Dermis blood vessel endothelial cell (primary cell): ENCODE results near the gene COBLL1. TPM values are rescaled to one million over a fixed set of nuclear protein-coding genes. Genes with fewer than 3 reads are reported as not detected.
"Not testable (repeated sequence)": the region's sequence is repeated elsewhere in the genome, so short reads cannot be mapped to it uniquely, and the experiment has no call there.

ENCODE experiments used
- DNase-seq: peaks from one replicate; pipeline ENCODE4 v3.0.0; 2010
- total RNA-seq: library from RNA; depleted of rRNA; stranded (reverse); fragments of >200 nt; gene quantifications from 2 replicates; pipeline ENCODE4 v1.2.3, GENCODE V29; 2014

Gene COBLL1, protein sequence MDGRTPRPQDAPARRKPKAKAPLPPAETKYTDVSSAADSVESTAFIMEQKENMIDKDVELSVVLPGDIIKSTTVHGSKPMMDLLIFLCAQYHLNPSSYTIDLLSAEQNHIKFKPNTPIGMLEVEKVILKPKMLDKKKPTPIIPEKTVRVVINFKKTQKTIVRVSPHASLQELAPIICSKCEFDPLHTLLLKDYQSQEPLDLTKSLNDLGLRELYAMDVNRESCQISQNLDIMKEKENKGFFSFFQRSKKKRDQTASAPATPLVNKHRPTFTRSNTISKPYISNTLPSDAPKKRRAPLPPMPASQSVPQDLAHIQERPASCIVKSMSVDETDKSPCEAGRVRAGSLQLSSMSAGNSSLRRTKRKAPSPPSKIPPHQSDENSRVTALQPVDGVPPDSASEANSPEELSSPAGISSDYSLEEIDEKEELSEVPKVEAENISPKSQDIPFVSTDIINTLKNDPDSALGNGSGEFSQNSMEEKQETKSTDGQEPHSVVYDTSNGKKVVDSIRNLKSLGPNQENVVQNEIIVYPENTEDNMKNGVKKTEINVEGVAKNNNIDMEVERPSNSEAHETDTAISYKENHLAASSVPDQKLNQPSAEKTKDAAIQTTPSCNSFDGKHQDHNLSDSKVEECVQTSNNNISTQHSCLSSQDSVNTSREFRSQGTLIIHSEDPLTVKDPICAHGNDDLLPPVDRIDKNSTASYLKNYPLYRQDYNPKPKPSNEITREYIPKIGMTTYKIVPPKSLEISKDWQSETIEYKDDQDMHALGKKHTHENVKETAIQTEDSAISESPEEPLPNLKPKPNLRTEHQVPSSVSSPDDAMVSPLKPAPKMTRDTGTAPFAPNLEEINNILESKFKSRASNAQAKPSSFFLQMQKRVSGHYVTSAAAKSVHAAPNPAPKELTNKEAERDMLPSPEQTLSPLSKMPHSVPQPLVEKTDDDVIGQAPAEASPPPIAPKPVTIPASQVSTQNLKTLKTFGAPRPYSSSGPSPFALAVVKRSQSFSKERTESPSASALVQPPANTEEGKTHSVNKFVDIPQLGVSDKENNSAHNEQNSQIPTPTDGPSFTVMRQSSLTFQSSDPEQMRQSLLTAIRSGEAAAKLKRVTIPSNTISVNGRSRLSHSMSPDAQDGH
- 4.6 and 7.8 TPM in 2 replicates for total RNA-seq

DNA sequence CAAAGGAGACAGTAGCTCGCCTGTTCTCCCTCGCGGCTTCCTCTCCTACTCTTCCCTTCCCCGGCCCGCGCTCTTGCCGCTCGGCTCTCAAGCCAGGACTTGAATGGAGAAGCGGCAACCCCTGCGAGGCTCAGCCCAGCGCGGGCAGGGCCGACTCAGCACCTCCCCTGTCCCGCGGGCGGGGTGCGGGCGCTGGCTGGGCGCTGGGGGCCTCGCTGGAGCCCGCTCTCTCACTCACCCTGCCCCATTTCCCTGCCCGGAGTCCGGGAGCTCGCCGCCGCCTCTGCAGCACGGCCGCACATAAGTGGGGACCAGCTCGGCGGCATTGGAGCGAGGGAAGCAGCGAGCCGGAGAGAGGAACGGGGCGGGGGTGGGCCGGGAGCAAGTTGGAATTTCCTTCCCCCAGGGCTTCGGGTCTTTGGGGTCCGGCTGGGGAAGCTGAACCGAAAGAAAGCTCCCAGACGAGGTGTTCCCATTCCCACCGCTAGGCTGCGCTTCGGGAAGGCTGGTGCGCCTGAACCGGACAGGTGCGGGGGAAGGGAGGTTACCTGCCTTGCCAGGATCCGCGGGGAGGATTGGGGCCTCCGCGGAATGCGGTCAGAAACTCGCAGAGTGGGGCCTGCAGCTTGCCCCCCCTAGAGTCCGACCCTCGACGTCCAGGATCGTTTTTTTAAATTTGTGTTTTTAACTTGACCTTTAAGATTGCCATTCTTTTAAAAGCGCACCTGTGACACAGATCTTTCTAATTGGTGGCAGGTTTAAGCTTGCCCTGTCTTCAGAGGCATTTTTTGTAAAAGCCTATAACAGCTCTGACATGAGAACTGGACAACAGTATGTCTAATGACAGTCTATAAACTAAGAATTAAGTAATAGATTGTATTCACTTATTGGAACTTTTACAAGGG is at the start of gene COBLL1:
COBLL1 (minus strand) TSS at position 105 of the 905 bp plus-strand sequence. CDS start 627 bp downstream, outside the sequence.
- DNase-seq, result peak; percentile 86

DNA sequence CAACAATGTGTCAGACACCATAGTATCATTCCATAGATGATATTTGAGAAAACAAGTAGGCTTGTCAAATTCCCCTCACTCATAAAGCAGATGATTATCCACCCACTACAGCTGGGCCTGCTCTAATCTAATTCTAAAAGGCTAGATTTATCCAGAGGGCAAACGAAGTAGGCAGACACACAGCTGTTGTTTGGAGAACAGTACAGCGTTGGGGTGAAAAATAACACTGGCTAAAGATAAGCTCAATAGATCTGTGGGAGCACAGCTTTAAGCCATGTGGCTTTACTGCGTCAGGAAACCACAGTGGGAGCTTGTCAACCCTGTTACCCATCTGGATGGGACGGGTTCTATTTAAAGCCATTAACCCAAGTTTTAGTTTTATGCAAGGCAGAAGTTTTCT is 48.9 kb upstream of the COBLL1 start:
- DNase-seq, result no peak

DNA sequence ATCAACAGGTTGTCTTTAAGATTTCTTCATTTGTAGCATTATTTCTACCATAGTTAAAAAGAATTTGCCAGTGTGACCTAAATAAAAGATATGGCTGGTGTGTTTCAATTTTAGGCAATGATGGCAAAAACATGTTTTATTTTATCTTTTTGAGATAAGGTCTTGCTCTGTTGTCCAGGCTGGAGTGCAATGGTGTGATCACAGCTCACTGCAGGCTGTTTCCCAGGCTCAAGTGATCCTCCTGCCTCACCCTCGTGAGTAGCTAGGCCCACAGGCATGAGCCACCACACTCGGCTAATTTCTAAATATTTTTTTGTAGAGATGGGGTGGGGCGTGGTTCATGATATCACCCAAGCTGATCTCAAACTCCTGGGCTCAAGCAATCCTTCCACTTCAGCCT is 47.0 kb upstream of the COBLL1 start:
- no peak for DNase-seq

DNA sequence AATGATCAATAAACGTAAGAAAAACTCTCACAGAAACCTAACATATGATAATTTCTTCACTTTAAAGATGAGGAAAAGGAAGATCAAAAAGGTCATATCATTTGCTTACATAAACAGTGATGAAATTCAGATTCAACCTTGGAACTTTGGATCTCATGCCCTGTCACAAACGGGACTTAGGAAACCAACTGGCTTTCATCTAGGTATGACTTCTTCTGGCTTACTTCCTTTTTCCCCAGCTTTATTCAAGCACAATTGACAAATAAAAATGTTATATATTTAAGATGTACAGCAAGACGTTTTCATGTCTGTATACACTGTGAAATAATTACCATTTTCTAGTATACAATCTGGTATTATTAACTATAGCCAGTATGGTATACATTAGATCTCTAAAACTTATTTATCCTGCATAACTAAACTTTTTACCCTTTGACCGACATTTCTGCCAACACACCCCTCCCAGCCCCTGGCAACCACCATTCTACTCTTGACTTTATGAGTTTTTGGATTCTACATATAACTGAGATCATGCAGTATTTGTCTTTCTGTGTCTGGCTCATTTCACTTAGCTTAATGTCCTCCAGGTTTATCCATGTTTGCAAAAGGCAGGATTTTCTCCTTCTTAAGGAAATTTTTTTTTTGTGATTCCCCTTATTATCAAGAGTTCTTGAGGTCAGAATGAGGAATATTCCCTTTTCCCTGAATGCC is 46.0 kb upstream of the COBLL1 start:
- no peak for DNase-seq

DNA sequence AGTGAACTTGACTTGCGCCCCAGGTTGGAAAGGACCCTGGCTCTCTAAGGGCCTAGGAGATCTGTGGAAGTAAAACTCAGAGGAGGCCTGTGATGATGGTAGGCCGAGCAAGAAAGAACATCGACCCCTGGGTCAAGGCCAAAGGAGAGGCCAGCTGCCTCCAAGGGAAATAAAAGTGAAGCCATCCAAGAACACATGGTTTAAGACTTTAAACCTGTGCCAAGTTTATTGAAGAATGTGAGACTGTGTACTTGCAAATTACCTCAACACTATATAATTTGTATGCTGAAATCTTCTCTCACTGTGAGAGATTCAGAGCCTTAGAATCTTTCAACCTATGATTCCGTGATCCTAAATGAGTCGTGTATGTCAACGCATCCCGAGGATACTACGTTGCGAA is 40.7 kb upstream of the COBLL1 start:
- DNase-seq, result no peak

DNA sequence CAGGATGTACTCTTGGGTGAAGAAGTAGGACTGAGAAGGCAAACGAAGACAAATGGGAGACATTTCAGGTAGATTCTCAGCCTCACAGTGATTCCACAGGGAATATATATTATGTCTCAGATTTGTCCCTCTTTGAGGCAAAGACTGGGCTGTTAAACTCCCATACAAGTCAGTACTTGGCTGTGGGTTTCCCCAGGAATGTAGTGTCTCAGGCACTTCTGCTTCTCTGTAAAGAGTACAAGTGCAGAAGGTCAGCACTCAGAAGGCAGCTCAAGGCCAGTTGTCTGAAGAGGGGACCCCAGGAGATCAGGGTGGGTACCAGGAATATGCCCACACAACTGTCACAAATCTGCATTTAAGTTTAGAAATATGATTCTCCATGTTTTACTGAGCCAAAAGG is 39.9 kb upstream of the COBLL1 start:
- DNase-seq, result no peak

DNA sequence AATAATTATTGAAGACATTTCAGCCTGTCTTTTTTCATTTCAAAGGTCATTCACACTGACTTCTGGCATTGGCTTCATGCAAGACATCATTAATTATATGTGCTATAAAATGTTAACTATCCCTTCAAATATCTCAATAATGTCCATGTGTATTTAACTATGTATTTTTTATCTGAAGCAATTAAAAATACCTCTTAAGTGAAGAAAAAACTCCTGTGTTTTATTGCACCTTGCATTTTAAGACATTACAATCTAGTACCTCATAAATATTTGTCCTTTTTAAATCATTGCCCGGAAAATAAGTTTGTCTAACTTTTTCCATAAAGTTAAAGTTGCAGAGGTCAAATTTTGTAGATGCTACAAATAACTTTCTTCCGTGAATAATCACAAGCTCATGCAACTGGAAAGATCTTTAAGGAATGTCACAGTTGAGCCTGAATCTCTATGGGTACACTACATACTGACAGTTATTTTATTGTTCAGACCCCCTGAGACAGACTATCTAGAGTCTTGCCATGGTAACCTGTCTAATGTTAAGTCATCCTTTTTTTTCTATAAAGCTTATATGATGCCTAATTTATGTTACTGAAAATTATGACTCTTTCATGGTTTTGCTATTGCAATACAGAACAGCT is 38.4 kb upstream of the COBLL1 start:
- no peak for DNase-seq

DNA sequence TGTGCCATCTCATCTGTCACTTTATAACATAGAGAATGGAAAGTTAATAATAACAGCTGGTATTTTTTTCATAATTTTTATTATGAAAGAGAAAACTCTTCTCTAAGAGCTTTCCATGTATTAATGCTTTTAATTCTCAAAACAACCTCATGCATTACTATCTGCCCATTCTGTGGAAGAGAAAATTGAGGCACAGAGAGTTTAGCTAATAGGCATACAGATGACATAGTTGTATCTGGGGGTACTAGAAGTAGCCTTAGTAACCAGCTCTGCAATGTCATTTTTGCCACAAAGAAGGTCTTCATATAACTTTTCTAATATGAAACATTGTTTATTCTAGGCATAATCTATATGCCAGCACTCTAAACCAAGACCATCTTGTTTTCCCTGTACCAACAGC is 36.3 kb upstream of the COBLL1 start:
- DNase-seq, result no peak

DNA sequence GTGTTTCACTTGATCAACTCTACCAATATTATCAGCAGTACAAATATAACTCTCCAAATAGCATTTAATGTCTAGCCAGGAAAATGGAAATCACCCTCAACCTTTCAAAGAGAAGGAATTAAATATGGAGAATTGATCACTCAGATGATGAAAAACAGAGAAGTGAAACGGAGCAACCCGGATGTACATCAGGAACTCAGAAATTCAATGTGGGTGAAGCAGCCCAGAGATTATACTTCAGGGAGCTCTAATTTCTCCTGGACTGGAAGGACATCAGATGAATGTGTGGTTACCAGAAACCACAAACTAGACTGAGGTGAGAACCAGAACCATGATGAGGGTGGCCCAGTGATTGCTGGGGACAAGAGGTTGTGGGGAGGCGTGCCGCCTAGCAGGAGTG is 35.5 kb upstream of the COBLL1 start:
- no peak for DNase-seq

DNA sequence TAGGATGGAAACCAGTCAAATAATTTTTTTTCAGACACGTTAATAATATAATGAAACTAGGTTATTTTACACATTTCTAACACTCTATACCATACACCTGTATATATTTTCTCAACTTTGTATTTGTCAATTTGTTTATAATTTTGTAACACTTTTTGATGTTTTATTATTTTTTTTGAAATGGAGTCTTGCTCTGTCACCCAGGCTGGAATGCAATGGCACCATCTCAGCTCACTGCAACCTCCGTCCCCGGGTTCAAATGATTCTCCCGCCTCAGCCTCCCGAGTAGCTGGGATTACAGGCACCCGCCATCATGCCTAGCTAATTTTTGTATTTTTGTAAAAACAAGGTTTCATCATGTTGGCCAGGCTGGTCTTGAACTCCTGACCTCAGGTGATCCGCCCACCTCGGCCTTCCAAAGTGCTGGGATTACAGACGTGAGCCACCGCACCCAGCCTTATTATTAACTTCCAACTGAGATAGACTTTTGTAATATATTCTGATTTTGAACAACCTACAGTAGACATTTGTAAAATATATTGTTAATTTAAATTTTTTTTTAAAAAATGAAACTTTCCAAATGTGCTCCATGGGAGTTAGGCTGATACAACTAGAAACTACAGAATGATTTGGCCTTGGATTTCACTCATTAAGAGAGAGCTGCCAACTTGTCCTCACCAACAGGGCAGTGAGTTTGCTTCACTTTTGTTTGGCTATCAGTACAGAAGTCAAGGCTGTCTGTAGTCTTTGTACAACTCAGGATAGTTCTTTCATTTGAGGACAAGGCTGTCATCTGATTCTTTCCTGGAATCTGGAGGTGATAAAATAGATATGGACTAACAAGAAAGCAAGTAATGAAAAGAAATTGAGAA is 33.9 kb upstream of the COBLL1 start:
- no peak for DNase-seq

DNA sequence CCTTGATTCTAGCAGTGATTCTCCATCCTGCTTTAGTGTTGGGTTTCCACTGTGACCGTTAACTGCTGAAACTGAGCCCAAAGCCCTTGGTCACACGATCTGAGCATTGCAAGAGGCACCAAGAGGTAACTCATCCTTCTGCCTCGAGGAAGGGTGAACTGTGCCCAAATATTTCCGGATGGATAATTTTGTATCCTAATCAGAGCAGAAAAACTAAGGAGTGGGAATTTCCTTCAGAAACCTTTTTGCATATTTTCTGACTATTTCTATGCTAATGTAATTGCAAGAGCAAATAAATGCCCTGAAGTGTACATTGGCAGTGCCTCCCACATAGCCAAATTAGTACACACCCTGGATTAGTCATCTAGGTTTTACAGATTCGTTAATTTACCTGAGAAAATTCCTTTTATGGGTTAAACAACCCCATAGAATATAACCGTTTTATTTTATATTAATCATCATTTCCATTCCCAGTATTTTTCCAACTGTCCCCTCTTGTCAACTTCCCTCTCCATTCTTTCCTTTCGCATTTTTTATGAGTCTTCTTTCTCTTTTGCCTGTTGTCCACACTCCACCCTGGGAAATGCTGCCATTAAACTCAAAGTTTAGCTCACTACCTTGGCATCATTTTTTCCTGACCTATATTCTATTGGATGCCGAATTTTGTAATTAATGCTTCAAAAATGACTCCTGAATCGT is 31.7 kb upstream of the COBLL1 start:
- no peak for DNase-seq

DNA sequence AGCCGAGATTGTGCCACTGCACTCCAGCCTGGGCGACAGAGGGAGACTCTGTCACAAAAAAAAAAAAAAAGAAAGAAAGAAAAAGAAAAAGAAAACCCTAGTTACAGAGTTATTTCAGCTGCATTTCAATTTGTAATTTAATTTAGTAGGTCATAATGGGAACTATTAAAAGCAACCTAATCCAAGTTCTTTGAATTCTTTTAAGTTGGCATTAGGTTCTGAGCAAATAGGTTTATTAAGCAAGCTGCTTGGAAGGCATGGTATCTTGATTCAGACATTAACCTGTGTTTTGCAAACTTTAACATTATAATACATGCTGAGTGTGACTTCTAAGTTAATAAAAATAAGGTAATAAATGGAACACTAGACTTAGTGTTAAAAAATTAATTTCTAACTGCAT is 29.8 kb upstream of the COBLL1 start:
- no peak for DNase-seq

DNA sequence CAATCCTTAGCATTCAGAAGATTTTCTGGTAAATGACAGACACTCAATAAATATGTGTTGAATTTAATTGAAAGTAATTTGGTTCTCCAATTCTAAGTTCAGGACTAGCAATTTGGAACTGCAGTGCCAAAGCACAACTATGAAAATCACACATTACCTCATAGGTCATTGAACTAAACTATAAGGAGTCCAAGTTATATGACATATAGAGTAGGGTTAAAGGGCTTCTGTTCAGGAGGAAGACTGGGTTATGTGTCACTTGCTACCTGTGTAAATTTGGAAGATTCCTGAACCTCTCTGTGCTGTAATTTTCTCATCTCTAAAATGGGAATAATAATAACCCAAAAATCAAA is 27.8 kb upstream of the COBLL1 start:
- no peak for DNase-seq

DNA sequence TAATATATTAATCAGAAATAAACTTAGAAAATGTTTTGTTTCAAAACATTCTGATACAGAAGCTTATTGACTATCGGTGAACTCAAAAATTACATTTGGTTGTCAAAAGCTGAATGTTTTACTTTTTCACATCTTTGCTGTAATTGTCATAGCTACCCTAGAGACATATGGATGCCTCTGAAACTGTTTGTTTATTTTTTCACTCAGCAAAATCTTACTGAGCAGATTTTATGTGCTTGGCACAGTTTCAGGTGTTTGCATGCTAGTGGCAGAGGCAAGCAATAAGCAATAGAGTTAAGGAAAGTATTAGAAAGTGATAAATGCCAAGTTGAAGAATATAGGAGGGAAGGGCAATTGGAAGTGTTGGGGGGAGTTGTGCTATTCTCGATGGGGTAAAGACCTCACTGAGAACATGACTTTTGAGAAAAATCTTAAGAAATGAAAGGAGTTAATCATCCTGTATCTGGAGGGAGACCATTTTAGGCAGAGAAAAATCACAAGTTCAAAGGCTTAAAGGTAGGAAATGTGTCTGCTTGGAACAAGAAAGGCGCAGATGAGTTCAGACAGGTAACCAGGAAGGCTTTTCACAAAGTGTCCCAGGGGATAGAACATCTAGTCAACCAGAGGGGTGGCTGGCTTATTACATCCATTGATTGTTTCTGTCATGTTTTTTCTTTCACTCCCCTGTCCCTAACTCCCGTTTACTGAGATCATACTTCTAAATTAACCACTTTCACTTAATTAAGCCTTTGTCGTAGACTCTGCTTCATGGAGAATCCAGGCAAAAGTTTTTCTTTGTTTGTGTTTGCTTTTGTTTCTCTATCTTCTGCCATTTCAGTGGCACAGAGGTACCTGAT is 27.2 kb upstream of the COBLL1 start:
- no peak for DNase-seq

DNA sequence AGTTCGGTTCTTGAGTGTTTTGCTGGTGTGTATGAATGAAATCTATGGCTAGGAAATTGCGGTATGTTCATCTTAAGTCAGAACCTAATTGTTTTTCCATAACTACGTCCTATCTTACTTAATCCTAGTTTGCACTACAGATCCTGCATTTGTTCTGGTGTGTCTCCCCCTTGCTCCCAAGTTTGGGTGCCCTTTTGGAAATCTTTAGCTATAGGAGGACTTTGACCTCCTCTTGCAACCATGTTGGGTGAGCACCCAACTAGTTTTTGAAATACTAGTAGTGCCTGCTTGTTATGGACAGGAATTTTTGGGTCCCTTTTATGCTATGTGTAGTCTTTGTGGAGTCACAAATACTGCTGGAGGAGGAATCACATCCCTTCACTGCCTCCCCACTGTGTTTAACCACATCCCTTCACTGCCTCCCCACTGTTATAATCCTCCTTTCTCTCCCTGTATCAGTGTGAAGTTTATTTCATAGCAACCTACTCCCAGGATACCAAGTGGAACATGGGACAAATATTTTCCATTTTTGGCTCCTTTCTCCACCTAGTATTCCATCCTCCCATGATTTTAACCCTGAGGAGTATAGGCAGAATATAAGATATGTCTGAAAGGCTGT is 26.3 kb upstream of the COBLL1 start:
- no peak for DNase-seq

DNA sequence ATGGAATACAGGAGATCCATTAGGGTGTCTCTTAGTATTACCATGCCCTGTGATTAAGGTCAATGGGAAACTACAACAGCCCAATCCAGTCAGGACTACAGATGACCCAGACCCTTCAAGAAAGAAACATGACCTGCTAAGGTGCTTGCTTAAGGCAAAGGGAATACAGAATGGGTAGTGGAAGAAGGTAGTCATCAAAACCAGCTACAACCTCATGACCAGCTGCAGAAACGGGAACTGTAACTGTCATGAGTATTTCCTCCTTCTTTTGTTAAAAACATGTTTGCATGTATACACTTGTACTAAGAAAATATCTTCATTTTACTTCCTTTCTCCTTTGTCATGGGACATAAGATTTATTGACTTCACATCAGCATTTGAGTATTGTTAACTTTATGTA is 24.8 kb upstream of the COBLL1 start:
- DNase-seq, result not testable (repeated sequence)

DNA sequence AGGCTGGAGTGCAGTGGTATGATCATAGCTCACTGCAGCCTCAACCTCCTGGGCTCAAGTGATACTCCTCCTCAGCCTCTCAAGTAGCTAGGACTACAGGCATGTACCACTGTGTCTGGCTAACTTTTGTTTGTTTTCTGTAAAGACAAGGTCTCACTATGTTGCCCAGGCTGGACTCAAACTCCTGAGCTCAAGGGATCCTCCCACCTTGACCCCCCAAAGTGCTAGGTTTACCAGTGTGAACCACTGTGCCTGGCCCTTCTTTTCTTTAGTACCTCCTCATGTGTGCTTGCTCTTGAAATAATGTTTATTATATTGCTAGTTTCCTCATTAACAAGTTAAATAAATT is 19.0 kb upstream of the COBLL1 start:
- no peak for DNase-seq
